ENCODE data around the gene ABHD8. TPM values are rescaled to one million over a fixed set of nuclear protein-coding genes. Genes with fewer than 3 reads are reported as not detected.

The ABHD8 gene
- total RNA-seq = 5.2 and 5.6 TPM in 2 replicates

GRCh38 chr19:17303167-17303939 is at the start of gene ABHD8:
TSS of gene ABHD8 (minus strand) at chr19:17303425. CDS start at chr19:17301616, 1,809 bp downstream.
- peak; percentile 96 to 97 for DNase-seq (ENCODE audit: low read depth in 2 of 2)

- peak in 1 of 2 donors; percentile 32 for DNase-seq (ENCODE audit: low read depth in 2 of 2)
Measured at GRCh38 chr19:17352608-17353280, 49.5 kb upstream of the ABHD8 start.

GRCh38 chr19:17351815-17352435 is 48.7 kb upstream of the ABHD8 start:
- DNase-seq (ENCODE audit: low read depth in 2 of 2) = no peak

- peak; percentile 88 to 92 for DNase-seq (ENCODE audit: low read depth in 2 of 2)
Measured at GRCh38 chr19:17348700-17349099, 45.5 kb upstream of the ABHD8 start.

- DNase-seq (ENCODE audit: low read depth in 2 of 2) = no peak
Measured at GRCh38 chr19:17347877-17348276, 44.7 kb upstream of the ABHD8 start.

GRCh38 chr19:17347361-17347760 is 44.1 kb upstream of the ABHD8 start:
- DNase-seq (ENCODE audit: low read depth in 2 of 2) = peak in 1 of 2 donors; percentile 54

- DNase-seq (ENCODE audit: low read depth in 2 of 2) = peak; percentile 64 to 77
Measured at GRCh38 chr19:17346109-17346671, 43.0 kb upstream of the ABHD8 start.

GRCh38 chr19:17341845-17342244 is 38.6 kb upstream of the ABHD8 start:
- no peak for DNase-seq (ENCODE audit: low read depth in 2 of 2)

- no peak for DNase-seq (ENCODE audit: low read depth in 2 of 2)
Measured at GRCh38 chr19:17341386-17341785, 38.2 kb upstream of the ABHD8 start.

GRCh38 chr19:17340871-17341357 is 37.7 kb upstream of the ABHD8 start:
- DNase-seq (ENCODE audit: low read depth in 2 of 2) = no peak

GRCh38 chr19:17340302-17340870 is 37.2 kb upstream of the ABHD8 start:
- DNase-seq (ENCODE audit: low read depth in 2 of 2) = no peak

- DNase-seq (ENCODE audit: low read depth in 2 of 2) = no peak
Measured at GRCh38 chr19:17339088-17339741, 36.0 kb upstream of the ABHD8 start.

- DNase-seq (ENCODE audit: low read depth in 2 of 2) = no peak
Measured at GRCh38 chr19:17338433-17339078, 35.3 kb upstream of the ABHD8 start.

GRCh38 chr19:17337675-17338432 is 34.6 kb upstream of the ABHD8 start:
- no peak for DNase-seq (ENCODE audit: low read depth in 2 of 2)

GRCh38 chr19:17336872-17337674 is 33.8 kb upstream of the ABHD8 start, which contains the start of gene GTPBP3:
TSS of gene GTPBP3 (plus strand) at chr19:17337553. CDS start at chr19:17337612, 59 bp downstream.
- peak; percentile 98 to 99 for DNase-seq (ENCODE audit: low read depth in 2 of 2)

- no peak for DNase-seq (ENCODE audit: low read depth in 2 of 2)
Measured at GRCh38 chr19:17335575-17335974, 32.4 kb upstream of the ABHD8 start.

GRCh38 chr19:17334414-17335409 is 31.5 kb upstream of the ABHD8 start, which contains the start of gene ANO8:
TSS of gene ANO8 (minus strand) at chr19:17334855. CDS start at chr19:17334670, 185 bp downstream.
- DNase-seq (ENCODE audit: low read depth in 2 of 2) = peak; percentile 99
